K562 (cell line): ENCODE measurements around the gene NECAB3. TPM values are rescaled to one million over a fixed set of nuclear protein-coding genes. Genes with fewer than 3 reads are reported as not detected.

Source experiments
- HDAC6 ChIP-seq: IDR thresholded peaks from 2 replicates; pipeline ENCODE4 v1.6.1; 2012; ENCODE audit warnings: low read depth, mild to moderate bottlenecking, control low read depth, inconsistent platforms, low read length, moderate library complexity
- HMG20A ChIP-seq: fragments of 450-650 bp; formaldehyde crosslinking; conservative IDR thresholded peaks from 2 replicates; pipeline ENCODE4 v1.4.0; 2020; ENCODE audit warnings: mild to moderate bottlenecking, mixed read lengths
- MAX ChIP-seq: sonication (generic); formaldehyde crosslinking; IDR thresholded peaks from 2 replicates; pipeline ENCODE4 v1.9.0; 2022; ENCODE audit warnings: mild to moderate bottlenecking, missing genetic modification reagents
- MECOM ChIP-seq: fragments of 250-450 bp; sonication (Bioruptor Pico); IDR thresholded peaks from 2 replicates; pipeline ENCODE4 v1.8.0; 2022; ENCODE audit warnings: inconsistent platforms
- MEIS2 ChIP-seq: fragments of 450-650 bp; IDR thresholded peaks from 2 replicates; pipeline ENCODE4 v1.6.1; 2014; ENCODE audit warnings: mild to moderate bottlenecking; ENCODE audit not compliant: partially characterized antibody
- NCOA4 ChIP-seq: fragments of 450-650 bp; IDR thresholded peaks from 2 replicates; pipeline ENCODE4 v1.6.1; 2018; ENCODE audit warnings: mild to moderate bottlenecking; ENCODE audit not compliant: partially characterized antibody
- NONO ChIP-seq, 2 experiments: fragments of 200-400 bp in 1 of 2; fragments of 450-650 bp in 1 of 2; formaldehyde crosslinking in 1 of 2; IDR thresholded peaks; 2 replicates each; pipeline ENCODE4 v1.6.1; 2017; ENCODE audit warnings: low read depth in 2 of 2, mild to moderate bottlenecking in 2 of 2, moderate library complexity in 2 of 2, low read length in 1 of 2
- NRF1 ChIP-seq, 2 experiments: fragments of 450-650 bp; IDR thresholded peaks in 1 of 2; conservative IDR thresholded peaks in 1 of 2; 2 replicates each; pipeline ENCODE4 v1.6.1; 2014; ENCODE audit warnings: mild to moderate bottlenecking in 2 of 2
- POU5F1 ChIP-seq: fragments of 150-350 bp; IDR thresholded peaks from 2 replicates; pipeline ENCODE4 v1.6.1; 2014; ENCODE audit warnings: borderline replicate concordance, low read length, low read depth, mild to moderate bottlenecking; ENCODE audit not compliant: partially characterized antibody
- RBM22 ChIP-seq: fragments of 200-400 bp; formaldehyde crosslinking; IDR thresholded peaks from 2 replicates; pipeline ENCODE4 v1.6.1; 2018; ENCODE audit warnings: low read length, low read depth; ENCODE audit not compliant: poor library complexity, severe bottlenecking
- ZBTB26 ChIP-seq: fragments of 450-650 bp; formaldehyde crosslinking; IDR thresholded peaks from 2 replicates; pipeline ENCODE4 v1.4.0; 2022; ENCODE audit warnings: missing genetic modification characterization
- ZC3H4 ChIP-seq: sonication (generic); formaldehyde crosslinking; IDR thresholded peaks from 2 replicates; pipeline ENCODE4 v1.9.0; 2021; ENCODE audit warnings: missing genetic modification reagents, borderline replicate concordance
- polyA plus RNA-seq, 8 experiments: library from polyadenylated mRNA; depleted of rRNA in 4 of 8; stranded (reverse) in 5 of 8; unstranded in 3 of 8; fragments of >200 nt; fragmentation: Nextera tagmentation in 2 of 8; fragmentation: Illumina TruSeq in 1 of 8; extraction: Ambion mirVana in 2 of 8; extraction: Trizol in 1 of 8; gene quantifications; 2 replicates each; pipeline versions ENCODE4 v1.2.1 to v1.2.3, GENCODE V29; 2011 to 2014; ENCODE audit warnings: inconsistent platforms in 1 of 8, missing spikeins in 1 of 8
- total RNA-seq, 7 experiments: library from RNA; depleted of rRNA in 6 of 7; stranded (reverse); fragments of >200 nt in 6 of 7; fragmentation: Illumina TruSeq in 2 of 7; extraction: Trizol in 2 of 7; gene quantifications; 2 replicates each; pipeline versions ENCODE4 v1.2.1 to v1.2.3, GENCODE V29; 2011 to 2021; ENCODE audit warnings: low replicate concordance in 1 of 7
- TF ChIP-seq, protein P1 (sequence below): fragments of 250-450 bp; sonication (Bioruptor Pico); IDR thresholded peaks from 2 replicates; pipeline ENCODE4 v1.5.0; 2022; ENCODE audit warnings: mild to moderate bottlenecking
- TF ChIP-seq, protein P2 (sequence below), 3 experiments: fragments of 200-800 bp in 1 of 3; sonication (Bioruptor generic) in 1 of 3; sonication (generic) in 1 of 3; formaldehyde crosslinking in 1 of 3; IDR thresholded peaks; 2 replicates each; pipeline versions ENCODE4 v1.6.1 to v1.8.0; 2016 to 2022; ENCODE audit warnings: mild to moderate bottlenecking in 2 of 3, missing compliant biosample characterization in 2 of 3, missing genetic modification characterization in 2 of 3, missing genetic modification reagents in 1 of 3
- TF ChIP-seq, protein P3 (sequence below): fragments of 150-350 bp; IDR thresholded peaks from 2 replicates; pipeline ENCODE4 v1.6.1; 2014; ENCODE audit warnings: low read depth, mild to moderate bottlenecking, low read length, borderline replicate concordance

Gene NECAB3
- total and polyA plus RNA-seq, 9 of the 15 experiments (the other 6 are each of a cell fraction or from before 2014, with no cell fraction given): 0.94 to 63.3 (median 31.5) TPM

- TF ChIP-seq NRF1 (conservative IDR thresholded peaks at IDR 0.05 in 1 of 2, IDR thresholded peaks at IDR 0.05 in 1 of 2) (peak; percentile 19 to 34; a peak in 2 of 4 replicates), ZC3H4 (CRISPR knock-in tag) (no peak), NONO (IDR thresholded peaks at IDR 0.05; ENCODE audit: low read depth in 2 of 2, low read length in 1 of 2) (no peak), ZBTB26 (CRISPR knock-in tag) (no peak), HMG20A (CRISPR knock-in tag) (no peak), MECOM (CRISPR knock-in tag) (no peak), MAX (CRISPR knock-in tag) (no peak), NCOA4 (no peak), POU5F1 (no peak), MEIS2 (no peak), HDAC6 (no peak), RBM22 (no peak)
- TF ChIP-seq, protein P1, sequence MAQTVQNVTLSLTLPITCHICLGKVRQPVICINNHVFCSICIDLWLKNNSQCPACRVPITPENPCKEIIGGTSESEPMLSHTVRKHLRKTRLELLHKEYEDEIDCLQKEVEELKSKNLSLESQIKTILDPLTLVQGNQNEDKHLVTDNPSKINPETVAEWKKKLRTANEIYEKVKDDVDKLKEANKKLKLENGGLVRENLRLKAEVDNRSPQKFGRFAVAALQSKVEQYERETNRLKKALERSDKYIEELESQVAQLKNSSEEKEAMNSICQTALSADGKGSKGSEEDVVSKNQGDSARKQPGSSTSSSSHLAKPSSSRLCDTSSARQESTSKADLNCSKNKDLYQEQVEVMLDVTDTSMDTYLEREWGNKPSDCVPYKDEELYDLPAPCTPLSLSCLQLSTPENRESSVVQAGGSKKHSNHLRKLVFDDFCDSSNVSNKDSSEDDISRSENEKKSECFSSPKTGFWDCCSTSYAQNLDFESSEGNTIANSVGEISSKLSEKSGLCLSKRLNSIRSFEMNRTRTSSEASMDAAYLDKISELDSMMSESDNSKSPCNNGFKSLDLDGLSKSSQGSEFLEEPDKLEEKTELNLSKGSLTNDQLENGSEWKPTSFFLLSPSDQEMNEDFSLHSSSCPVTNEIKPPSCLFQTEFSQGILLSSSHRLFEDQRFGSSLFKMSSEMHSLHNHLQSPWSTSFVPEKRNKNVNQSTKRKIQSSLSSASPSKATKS (CRISPR knock-in tag): no peak
- TF ChIP-seq, protein P2, sequence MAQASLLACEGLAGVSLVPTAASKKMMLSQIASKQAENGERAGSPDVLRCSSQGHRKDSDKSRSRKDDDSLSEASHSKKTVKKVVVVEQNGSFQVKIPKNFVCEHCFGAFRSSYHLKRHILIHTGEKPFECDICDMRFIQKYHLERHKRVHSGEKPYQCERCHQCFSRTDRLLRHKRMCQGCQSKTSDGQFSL (CRISPR knock-in tag; IDR thresholded peaks at IDR 0.05): no peak
- TF ChIP-seq, protein P2 (tag; IDR thresholded peaks at IDR 0.05): no peak
- TF ChIP-seq, protein P3, sequence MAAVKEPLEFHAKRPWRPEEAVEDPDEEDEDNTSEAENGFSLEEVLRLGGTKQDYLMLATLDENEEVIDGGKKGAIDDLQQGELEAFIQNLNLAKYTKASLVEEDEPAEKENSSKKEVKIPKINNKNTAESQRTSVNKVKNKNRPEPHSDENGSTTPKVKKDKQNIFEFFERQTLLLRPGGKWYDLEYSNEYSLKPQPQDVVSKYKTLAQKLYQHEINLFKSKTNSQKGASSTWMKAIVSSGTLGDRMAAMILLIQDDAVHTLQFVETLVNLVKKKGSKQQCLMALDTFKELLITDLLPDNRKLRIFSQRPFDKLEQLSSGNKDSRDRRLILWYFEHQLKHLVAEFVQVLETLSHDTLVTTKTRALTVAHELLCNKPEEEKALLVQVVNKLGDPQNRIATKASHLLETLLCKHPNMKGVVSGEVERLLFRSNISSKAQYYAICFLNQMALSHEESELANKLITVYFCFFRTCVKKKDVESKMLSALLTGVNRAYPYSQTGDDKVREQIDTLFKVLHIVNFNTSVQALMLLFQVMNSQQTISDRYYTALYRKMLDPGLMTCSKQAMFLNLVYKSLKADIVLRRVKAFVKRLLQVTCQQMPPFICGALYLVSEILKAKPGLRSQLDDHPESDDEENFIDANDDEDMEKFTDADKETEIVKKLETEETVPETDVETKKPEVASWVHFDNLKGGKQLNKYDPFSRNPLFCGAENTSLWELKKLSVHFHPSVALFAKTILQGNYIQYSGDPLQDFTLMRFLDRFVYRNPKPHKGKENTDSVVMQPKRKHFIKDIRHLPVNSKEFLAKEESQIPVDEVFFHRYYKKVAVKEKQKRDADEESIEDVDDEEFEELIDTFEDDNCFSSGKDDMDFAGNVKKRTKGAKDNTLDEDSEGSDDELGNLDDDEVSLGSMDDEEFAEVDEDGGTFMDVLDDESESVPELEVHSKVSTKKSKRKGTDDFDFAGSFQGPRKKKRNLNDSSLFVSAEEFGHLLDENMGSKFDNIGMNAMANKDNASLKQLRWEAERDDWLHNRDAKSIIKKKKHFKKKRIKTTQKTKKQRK: no peak
Measured at GRCh38 chr20:33677991-33678702, 3.9 kb upstream of the NECAB3 start (continued).
